Esophagus squamous epithelium (tissue), 5 donors: ENCODE measurements around the gene SYNM. TPM values are rescaled to one million over a fixed set of nuclear protein-coding genes. Genes with fewer than 3 reads are reported as not detected.

Experiments
- DNase-seq: peaks from one replicate; lab custom pipeline; 2025; lab: John Stamatoyannopoulos, UW
- H3K27ac ChIP-seq, 4 donors: fragments of 200-600 bp; sonication (generic); one replicate each; pipeline ENCODE4 v1.5.1; 2016 to 2019; ENCODE audit warnings: mild to moderate bottlenecking in 1 of 4
- H3K27me3 ChIP-seq, 4 donors: fragments of 200-600 bp; sonication (generic); 1 replicate in 3 of 4; 2 replicates in 1 of 4; pipeline versions ENCODE4 v1.5.1 to v1.6.0; 2017 to 2021; ENCODE audit warnings: antibody characterized with exemption in 1 of 4
- H3K36me3 ChIP-seq, 3 donors: fragments of 200-600 bp; sonication (generic); one replicate each; pipeline ENCODE4 v1.5.1; 2016 to 2019
- H3K4me1 ChIP-seq, 3 donors: fragments of 200-600 bp; sonication (generic); one replicate each; pipeline ENCODE4 v1.5.1; 2017 to 2019
- H3K4me3 ChIP-seq, 4 donors: fragments of 200-600 bp; sonication (generic); 1 replicate in 3 of 4; 2 replicates in 1 of 4; pipeline ENCODE4 v1.5.1; 2016 to 2019; ENCODE audit warnings: mild to moderate bottlenecking in 2 of 4, moderate library complexity in 1 of 4
- H3K9me3 ChIP-seq, 3 donors: fragments of 200-600 bp; sonication (generic); one replicate each; pipeline ENCODE4 v1.5.1; 2016 to 2019
- POLR2A ChIP-seq, 4 donors: fragments of 450-650 bp; IDR thresholded peaks; one replicate each; pipeline ENCODE4 v1.6.1; 2017; ENCODE audit warnings: antibody characterized with exemption in 4 of 4, mild to moderate bottlenecking in 4 of 4, moderate library complexity in 3 of 4
- WGBS, 2 donors: methylation state at CpG; one replicate each; pipeline ENCODE4 v1.1.5; 2018; 5-methylcytosine and 5-hydroxymethylcytosine counted together
- intact Hi-C: fragments of 100-400 bp; cut with DNase I; formaldehyde crosslinking; loops from one replicate; pipeline ENCODE4 v1.15.0; 2022
- total RNA-seq, 4 donors: library from RNA; depleted of rRNA; stranded (reverse); fragments of >200 nt; gene quantifications; one replicate each; pipeline ENCODE4 v1.1.0, GENCODE V29; 2016
- TF ChIP-seq, protein P1 (sequence below), 6 experiments: fragments of 450-650 bp in 4 of 6; fragments of 200-600 bp in 2 of 6; sonication (generic) in 2 of 6; IDR thresholded peaks; one replicate each; pipeline ENCODE4 v1.5.1; 2016 to 2019; ENCODE audit warnings: antibody characterized with exemption in 6 of 6, mild to moderate bottlenecking in 4 of 6, moderate library complexity in 4 of 6
- donor health status: DM: yes; HTN: yes; CAD: no.

SYNM gene
- total RNA-seq, 4 donors from 2014 or later = 18.1 to 262 (median 42.0) TPM

DNA sequence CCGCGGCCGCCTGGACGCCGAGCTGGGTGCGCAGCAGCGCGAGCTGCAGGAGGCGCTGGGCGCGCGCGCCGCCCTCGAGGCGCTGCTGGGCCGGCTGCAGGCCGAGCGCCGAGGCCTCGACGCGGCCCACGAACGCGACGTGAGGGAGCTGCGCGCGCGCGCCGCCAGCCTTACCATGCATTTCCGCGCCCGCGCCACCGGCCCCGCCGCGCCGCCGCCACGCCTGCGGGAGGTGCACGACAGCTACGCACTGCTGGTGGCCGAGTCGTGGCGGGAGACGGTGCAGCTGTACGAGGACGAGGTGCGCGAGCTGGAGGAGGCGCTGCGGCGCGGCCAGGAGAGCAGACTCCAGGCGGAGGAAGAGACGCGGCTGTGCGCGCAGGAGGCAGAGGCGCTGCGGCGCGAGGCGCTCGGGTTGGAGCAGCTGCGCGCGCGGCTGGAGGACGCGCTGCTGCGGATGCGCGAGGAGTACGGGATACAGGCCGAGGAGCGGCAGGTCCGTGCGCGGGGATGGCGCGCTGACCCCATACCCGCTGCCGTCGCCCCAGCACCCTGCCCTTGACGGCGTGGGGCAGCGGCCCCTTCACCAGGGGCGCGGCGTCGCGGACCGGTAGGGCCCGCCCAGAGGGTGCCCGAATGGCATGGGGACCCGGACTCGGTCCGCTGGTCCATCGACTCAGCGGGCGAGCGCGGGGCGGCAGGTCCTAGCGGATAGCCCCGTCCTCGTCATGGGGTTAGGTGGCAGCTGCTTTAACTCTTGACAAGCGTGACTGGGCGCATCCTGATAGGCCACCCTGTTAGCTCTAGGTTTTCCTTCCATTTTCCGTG, 848 bp downstream of the SYNM start:
- H3K4me1 ChIP-seq = peaks cover 0 to 27% (median 15%) of the 10 kb centered on the region in 3 donors
- H3K4me3 ChIP-seq = peak overlapping the region; percentile 43 to 66 (median 56)
- H3K9me3 ChIP-seq = no peaks in the 10 kb centered on the region
- 8 to 22% methylated on average over 11 to 14 of the region's 116 CpGs for WGBS, 2 donors
- no peak for DNase-seq
- peaks cover 0 to 68% (median 0%) of the 10 kb centered on the region in 4 donors for H3K27me3 ChIP-seq
- no peaks in the 10 kb centered on the region for H3K36me3 ChIP-seq
- intact Hi-C loops = no loop called here
- peak overlapping the region; percentile 65 to 89 (median 82) for H3K27ac ChIP-seq
- TF ChIP-seq POLR2A (IDR thresholded peaks at IDR 0.05) = no peak
- TF ChIP-seq, protein P1, sequence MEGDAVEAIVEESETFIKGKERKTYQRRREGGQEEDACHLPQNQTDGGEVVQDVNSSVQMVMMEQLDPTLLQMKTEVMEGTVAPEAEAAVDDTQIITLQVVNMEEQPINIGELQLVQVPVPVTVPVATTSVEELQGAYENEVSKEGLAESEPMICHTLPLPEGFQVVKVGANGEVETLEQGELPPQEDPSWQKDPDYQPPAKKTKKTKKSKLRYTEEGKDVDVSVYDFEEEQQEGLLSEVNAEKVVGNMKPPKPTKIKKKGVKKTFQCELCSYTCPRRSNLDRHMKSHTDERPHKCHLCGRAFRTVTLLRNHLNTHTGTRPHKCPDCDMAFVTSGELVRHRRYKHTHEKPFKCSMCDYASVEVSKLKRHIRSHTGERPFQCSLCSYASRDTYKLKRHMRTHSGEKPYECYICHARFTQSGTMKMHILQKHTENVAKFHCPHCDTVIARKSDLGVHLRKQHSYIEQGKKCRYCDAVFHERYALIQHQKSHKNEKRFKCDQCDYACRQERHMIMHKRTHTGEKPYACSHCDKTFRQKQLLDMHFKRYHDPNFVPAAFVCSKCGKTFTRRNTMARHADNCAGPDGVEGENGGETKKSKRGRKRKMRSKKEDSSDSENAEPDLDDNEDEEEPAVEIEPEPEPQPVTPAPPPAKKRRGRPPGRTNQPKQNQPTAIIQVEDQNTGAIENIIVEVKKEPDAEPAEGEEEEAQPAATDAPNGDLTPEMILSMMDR (IDR thresholded peaks at IDR 0.05) = peak in 1 of 6 experiments; percentile 1

GRCh38 chr15:99106417-99107220, 1.7 kb downstream of the SYNM start:
- H3K27me3 ChIP-seq = peaks cover 0 to 60% (median 0%) of the 10 kb centered on the region in 4 donors
- peaks cover 0 to 34% (median 15%) of the 10 kb centered on the region in 3 donors for H3K4me1 ChIP-seq
- intact Hi-C loops = no loop called here
- H3K4me3 ChIP-seq = peak overlapping the region; percentile 43 to 66 (median 56)
- H3K9me3 ChIP-seq = no peaks in the 10 kb centered on the region
- peak overlapping the region; percentile 65 to 89 (median 82) for H3K27ac ChIP-seq
- no peaks in the 10 kb centered on the region for H3K36me3 ChIP-seq
- no peak for TF ChIP-seq POLR2A (IDR thresholded peaks at IDR 0.05)
- TF ChIP-seq, protein P1 (IDR thresholded peaks at IDR 0.05) = no peak
- 43 to 70% methylated on average over 13 to 14 of the region's 15 CpGs for WGBS, 2 donors
- no peak for DNase-seq

GRCh38 chr15:99108993-99109392, 4.1 kb downstream of the SYNM start:
- WGBS, 2 donors = 88 to 100% methylated on average over 4 to 5 of the region's 5 CpGs
- H3K4me1 ChIP-seq = peaks cover 0 to 35% (median 15%) of the 10 kb centered on the region in 3 donors
- H3K27me3 ChIP-seq = peaks cover 0 to 39% (median 0%) of the 10 kb centered on the region in 4 donors
- peak overlapping the region; percentile 17 to 89 (median 76) for H3K27ac ChIP-seq
- TF ChIP-seq, protein P1 (IDR thresholded peaks at IDR 0.05) = no peak
- TF ChIP-seq POLR2A (IDR thresholded peaks at IDR 0.05) = no peak
- DNase-seq = no peak
- no peaks in the 10 kb centered on the region for H3K36me3 ChIP-seq
- H3K4me3 ChIP-seq = peak overlapping the region in 3 of 4 donors; percentile 49 to 66 (median 64)
- intact Hi-C loops = no loop called here
- no peaks in the 10 kb centered on the region for H3K9me3 ChIP-seq

- TF ChIP-seq, protein P1 (IDR thresholded peaks at IDR 0.05) = no peak
- no peak for TF ChIP-seq POLR2A (IDR thresholded peaks at IDR 0.05)
- peak overlapping the region; percentile 16 to 89 (median 76) for H3K27ac ChIP-seq
- no peaks in the 10 kb centered on the region for H3K9me3 ChIP-seq
- no peak for DNase-seq
- intact Hi-C loops = no loop called here
- no peaks in the 10 kb centered on the region for H3K36me3 ChIP-seq
- peak overlapping the region in 3 of 4 donors; percentile 49 to 66 (median 64) for H3K4me3 ChIP-seq
- H3K4me1 ChIP-seq = peaks cover 0 to 40% (median 15%) of the 10 kb centered on the region in 3 donors
- 55 to 75% methylated on average over 4 to 7 of the region's 10 CpGs for WGBS, 2 donors
- H3K27me3 ChIP-seq = peaks cover 0 to 38% (median 0%) of the 10 kb centered on the region in 4 donors
Measured at GRCh38 chr15:99109555-99110021, 4.7 kb downstream of the SYNM start.
